PC-3 (cell line): ENCODE results near the gene PPP2CA.

Source experiments
- CTCF ChIP-seq: fragments of 300-600 bp; sonication (generic); conservative IDR thresholded peaks from 2 replicates; pipeline ENCODE4 v1.5.1; 2017; ENCODE audit warnings: antibody characterized with exemption, low read depth, mild to moderate bottlenecking, low read length
- EZH2 ChIP-seq: fragments of 300-600 bp; sonication (generic); IDR thresholded peaks from one replicate; pipeline ENCODE4 v1.6.1; 2017; ENCODE audit warnings: antibody characterized with exemption, mild to moderate bottlenecking, low read length; ENCODE audit not compliant: unreplicated experiment

- TF ChIP-seq CTCF: no peak
- TF ChIP-seq EZH2: no peak
Measured at GRCh38 chr5:134223406-134224248, 2.2 kb downstream of the PPP2CA start.
